SK-N-SH treated with all-trans-retinoic acid at 6 μM for 48 hours (cell line): Measurements from ENCODE around the gene SGTA.

ENCODE experiments used
- ATAC-seq: fragments of 200-7000 bp; cut with Tn5 transposase; 3 replicates; pipeline ENCODE4 v1.9.1; 2020; ENCODE audit warnings: mild to moderate bottlenecking, moderate library complexity
- ARNTL ChIP-seq: fragments of 450-650 bp; formaldehyde crosslinking; IDR thresholded peaks from 2 replicates; pipeline ENCODE4 v1.5.0; 2020; ENCODE audit warnings: low read depth, mild to moderate bottlenecking, moderate library complexity, borderline replicate concordance
- BACH2 ChIP-seq: fragments of 250-450 bp; sonication (Bioruptor Pico); IDR thresholded peaks from 2 replicates; pipeline ENCODE4 v1.9.0; 2021; ENCODE audit warnings: mild to moderate bottlenecking, borderline replicate concordance
- CSDC2 ChIP-seq: fragments of 250-450 bp; sonication (Bioruptor Pico); IDR thresholded peaks from 2 replicates; pipeline ENCODE4 v1.5.0; 2020; ENCODE audit warnings: mild to moderate bottlenecking, moderate library complexity
- CSRNP3 ChIP-seq: fragments of 250-450 bp; sonication (Bioruptor Pico); IDR thresholded peaks from 2 replicates; pipeline ENCODE4 v1.5.1; 2021; ENCODE audit warnings: mild to moderate bottlenecking, moderate library complexity
- ESRRG ChIP-seq: fragments of 250-450 bp; sonication (Bioruptor Pico); IDR thresholded peaks from 2 replicates; pipeline ENCODE4 v1.6.1; 2021; ENCODE audit warnings: mild to moderate bottlenecking
- GLIS3 ChIP-seq: fragments of 250-450 bp; sonication (Bioruptor Pico); IDR thresholded peaks from 2 replicates; pipeline ENCODE4 v1.5.0; 2020; ENCODE audit warnings: mild to moderate bottlenecking, moderate library complexity
- ISL1 ChIP-seq: fragments of 250-450 bp; sonication (Bioruptor Pico); IDR thresholded peaks from 2 replicates; pipeline ENCODE4 v2.1.2; 2022; ENCODE audit warnings: mild to moderate bottlenecking, moderate library complexity
- OSR1 ChIP-seq: fragments of 250-450 bp; sonication (Bioruptor Pico); IDR thresholded peaks from 2 replicates; pipeline ENCODE4 v1.8.0; 2022; ENCODE audit warnings: moderate library complexity, mild to moderate bottlenecking, inconsistent platforms
- PATZ1 ChIP-seq: fragments of 250-450 bp; sonication (Bioruptor Pico); IDR thresholded peaks from 2 replicates; pipeline ENCODE4 v1.8.0; 2020; ENCODE audit warnings: mild to moderate bottlenecking, moderate library complexity, borderline replicate concordance
- PPARA ChIP-seq: fragments of 250-450 bp; sonication (Bioruptor Pico); IDR thresholded peaks from 2 replicates; pipeline ENCODE4 v1.5.0; 2020; ENCODE audit warnings: mild to moderate bottlenecking, borderline replicate concordance
- SNAI2 ChIP-seq: fragments of 250-450 bp; sonication (Bioruptor Pico); IDR thresholded peaks from 2 replicates; pipeline ENCODE4 v1.5.0; 2020; ENCODE audit warnings: mild to moderate bottlenecking, moderate library complexity
- TCF4 ChIP-seq: fragments of 250-450 bp; sonication (Bioruptor Pico); IDR thresholded peaks from 2 replicates; pipeline ENCODE4 v1.8.0; 2021; ENCODE audit warnings: mild to moderate bottlenecking, moderate library complexity, borderline replicate concordance
- TOX ChIP-seq: fragments of 250-450 bp; sonication (Bioruptor Pico); IDR thresholded peaks from 2 replicates; pipeline ENCODE4 v1.8.0; 2021; ENCODE audit warnings: mild to moderate bottlenecking, moderate library complexity, borderline replicate concordance
- ZC3H10 ChIP-seq: fragments of 250-450 bp; sonication (Bioruptor Pico); IDR thresholded peaks from 2 replicates; pipeline ENCODE4 v1.5.1; 2021; ENCODE audit warnings: mild to moderate bottlenecking, moderate library complexity
- ZFP3 ChIP-seq: fragments of 250-450 bp; sonication (Bioruptor Pico); IDR thresholded peaks from 2 replicates; pipeline ENCODE4 v1.5.0; 2020; ENCODE audit warnings: mild to moderate bottlenecking, moderate library complexity
- ZFP30 ChIP-seq: fragments of 450-650 bp; formaldehyde crosslinking; IDR thresholded peaks from 2 replicates; pipeline ENCODE4 v1.5.0; 2022; ENCODE audit warnings: mild to moderate bottlenecking, moderate library complexity
- ZNF565 ChIP-seq: fragments of 450-650 bp; formaldehyde crosslinking; conservative IDR thresholded peaks from 2 replicates; pipeline ENCODE4 v1.5.0; 2020; ENCODE audit warnings: low read depth, mild to moderate bottlenecking, moderate library complexity
- ZNF70 ChIP-seq: fragments of 450-650 bp; formaldehyde crosslinking; IDR thresholded peaks from 2 replicates; pipeline ENCODE4 v1.5.0; 2020; ENCODE audit warnings: mild to moderate bottlenecking, moderate library complexity
- ZNF8 ChIP-seq: fragments of 450-650 bp; formaldehyde crosslinking; IDR thresholded peaks from 2 replicates; pipeline ENCODE4 v1.5.0; 2020; ENCODE audit warnings: mild to moderate bottlenecking, moderate library complexity
- TF ChIP-seq, protein P1 (sequence below): fragments of 250-450 bp; sonication (Bioruptor Pico); IDR thresholded peaks from 2 replicates; pipeline ENCODE4 v1.5.0; 2020; ENCODE audit warnings: mild to moderate bottlenecking, moderate library complexity
- TF ChIP-seq, protein P2 (sequence below): fragments of 250-450 bp; sonication (Bioruptor Pico); IDR thresholded peaks from 2 replicates; pipeline ENCODE4 v1.5.1; 2020; ENCODE audit warnings: low read depth, mild to moderate bottlenecking, moderate library complexity

The SGTA gene

DNA sequence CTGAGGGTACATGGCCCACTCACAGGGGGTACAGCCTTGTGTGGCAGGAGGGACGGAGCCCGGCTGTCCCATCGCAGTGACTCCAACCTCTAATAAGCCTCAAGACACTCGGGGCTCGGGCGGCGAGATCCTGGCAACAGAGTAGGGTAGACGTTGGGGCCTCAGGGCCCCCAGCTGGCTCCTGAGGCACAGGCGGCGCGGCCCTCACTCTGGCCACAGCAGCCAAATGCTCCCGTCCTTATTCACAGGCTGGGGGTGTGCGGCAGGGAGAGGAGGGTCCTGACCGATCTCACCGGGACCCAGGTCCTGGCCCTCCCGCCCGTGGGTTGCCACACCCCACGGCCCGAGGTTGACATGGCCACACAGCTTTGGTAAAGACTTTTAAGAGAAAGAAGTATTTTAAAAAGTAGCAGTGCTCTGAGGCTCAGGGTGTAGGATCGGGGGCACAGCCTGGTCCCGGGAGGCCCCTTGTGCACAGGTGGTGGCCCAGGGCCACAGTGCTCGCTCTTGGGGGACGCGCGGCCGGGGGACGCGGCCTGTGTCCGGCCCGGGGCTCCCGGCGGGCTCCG lies 50.8 kb downstream of the SGTA start:
- ATAC-seq, result no peak

GRCh38 chr19:2731181-2731995 lies 51.7 kb downstream of the SGTA start:
- TF ChIP-seq, protein P1, sequence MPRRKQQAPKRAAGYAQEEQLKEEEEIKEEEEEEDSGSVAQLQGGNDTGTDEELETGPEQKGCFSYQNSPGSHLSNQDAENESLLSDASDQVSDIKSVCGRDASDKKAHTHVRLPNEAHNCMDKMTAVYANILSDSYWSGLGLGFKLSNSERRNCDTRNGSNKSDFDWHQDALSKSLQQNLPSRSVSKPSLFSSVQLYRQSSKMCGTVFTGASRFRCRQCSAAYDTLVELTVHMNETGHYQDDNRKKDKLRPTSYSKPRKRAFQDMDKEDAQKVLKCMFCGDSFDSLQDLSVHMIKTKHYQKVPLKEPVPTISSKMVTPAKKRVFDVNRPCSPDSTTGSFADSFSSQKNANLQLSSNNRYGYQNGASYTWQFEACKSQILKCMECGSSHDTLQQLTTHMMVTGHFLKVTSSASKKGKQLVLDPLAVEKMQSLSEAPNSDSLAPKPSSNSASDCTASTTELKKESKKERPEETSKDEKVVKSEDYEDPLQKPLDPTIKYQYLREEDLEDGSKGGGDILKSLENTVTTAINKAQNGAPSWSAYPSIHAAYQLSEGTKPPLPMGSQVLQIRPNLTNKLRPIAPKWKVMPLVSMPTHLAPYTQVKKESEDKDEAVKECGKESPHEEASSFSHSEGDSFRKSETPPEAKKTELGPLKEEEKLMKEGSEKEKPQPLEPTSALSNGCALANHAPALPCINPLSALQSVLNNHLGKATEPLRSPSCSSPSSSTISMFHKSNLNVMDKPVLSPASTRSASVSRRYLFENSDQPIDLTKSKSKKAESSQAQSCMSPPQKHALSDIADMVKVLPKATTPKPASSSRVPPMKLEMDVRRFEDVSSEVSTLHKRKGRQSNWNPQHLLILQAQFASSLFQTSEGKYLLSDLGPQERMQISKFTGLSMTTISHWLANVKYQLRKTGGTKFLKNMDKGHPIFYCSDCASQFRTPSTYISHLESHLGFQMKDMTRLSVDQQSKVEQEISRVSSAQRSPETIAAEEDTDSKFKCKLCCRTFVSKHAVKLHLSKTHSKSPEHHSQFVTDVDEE (CRISPR knock-in tag), result no peak
- TF ChIP-seq OSR1 (no peak), ISL1 (CRISPR knock-in tag) (no peak), ZFP30 (CRISPR knock-in tag) (no peak), ZNF8 (CRISPR knock-in tag) (no peak), ESRRG (no peak), TOX (CRISPR knock-in tag) (no peak), GLIS3 (no peak), PPARA (no peak), SNAI2 (CRISPR knock-in tag) (no peak), CSDC2 (CRISPR knock-in tag) (no peak), ZFP3 (CRISPR knock-in tag) (no peak), ZNF565 (CRISPR knock-in tag) (no peak), CSRNP3 (CRISPR knock-in tag) (no peak), PATZ1 (CRISPR knock-in tag) (no peak), BACH2 (CRISPR knock-in tag) (no peak), TCF4 (CRISPR knock-in tag) (no peak), ARNTL (no peak), ZNF70 (CRISPR knock-in tag) (no peak), ZC3H10 (no peak)
- no peak for ATAC-seq

More for the DNA sequence above, 50.8 kb downstream of the SGTA start:
- TF ChIP-seq TOX (CRISPR knock-in tag) (no peak), ZNF8 (CRISPR knock-in tag) (no peak), GLIS3 (no peak), ISL1 (CRISPR knock-in tag) (no peak), ZFP3 (CRISPR knock-in tag) (no peak), CSDC2 (CRISPR knock-in tag) (no peak), PPARA (no peak), BACH2 (CRISPR knock-in tag) (no peak)
- TF ChIP-seq, protein P2, sequence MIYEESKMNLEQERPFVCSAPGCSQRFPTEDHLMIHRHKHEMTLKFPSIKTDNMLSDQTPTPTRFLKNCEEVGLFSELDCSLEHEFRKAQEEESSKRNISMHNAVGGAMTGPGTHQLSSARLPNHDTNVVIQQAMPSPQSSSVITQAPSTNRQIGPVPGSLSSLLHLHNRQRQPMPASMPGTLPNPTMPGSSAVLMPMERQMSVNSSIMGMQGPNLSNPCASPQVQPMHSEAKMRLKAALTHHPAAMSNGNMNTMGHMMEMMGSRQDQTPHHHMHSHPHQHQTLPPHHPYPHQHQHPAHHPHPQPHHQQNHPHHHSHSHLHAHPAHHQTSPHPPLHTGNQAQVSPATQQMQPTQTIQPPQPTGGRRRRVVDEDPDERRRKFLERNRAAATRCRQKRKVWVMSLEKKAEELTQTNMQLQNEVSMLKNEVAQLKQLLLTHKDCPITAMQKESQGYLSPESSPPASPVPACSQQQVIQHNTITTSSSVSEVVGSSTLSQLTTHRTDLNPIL, result no peak
- TF ChIP-seq, all 23 proteins: peak for 0

GRCh38 chr19:2729943-2730818 lies 52.9 kb downstream of the SGTA start:
- ATAC-seq, result no peak
- no peak for TF ChIP-seq GLIS3
- TF ChIP-seq PPARA, result no peak
- no peak for TF ChIP-seq SNAI2 (CRISPR knock-in tag)
- TF ChIP-seq ZNF8 (CRISPR knock-in tag), result no peak
- no peak for TF ChIP-seq ESRRG
- TF ChIP-seq ZFP30 (CRISPR knock-in tag), result no peak
- TF ChIP-seq CSRNP3 (CRISPR knock-in tag), result no peak
- no peak for TF ChIP-seq ARNTL
- TF ChIP-seq ZNF70 (CRISPR knock-in tag), result no peak
- no peak for TF ChIP-seq OSR1
